SK-N-SH (cell line): Measurements from ENCODE around the gene HOXB8.

Experiments used
- EP300 ChIP-seq, 2 experiments: IDR thresholded peaks; 2 replicates each; pipeline versions ENCODE4 v1.4.0 to v1.6.1; 2012; ENCODE audit warnings: borderline replicate concordance in 1 of 2, low read depth in 1 of 2, low read length in 1 of 2
- JUND ChIP-seq: IDR thresholded peaks from 2 replicates; pipeline ENCODE4 v1.4.0; 2012
- POLR2AphosphoS5 ChIP-seq: IDR thresholded peaks from 2 replicates; pipeline ENCODE4 v1.6.1; 2012; ENCODE audit warnings: low read depth, low read length
- SIN3A ChIP-seq: IDR thresholded peaks from 2 replicates; pipeline ENCODE4 v1.6.1; 2012; ENCODE audit warnings: low read depth, mild to moderate bottlenecking, low read length, moderate library complexity, borderline replicate concordance
- SMC3 ChIP-seq: IDR thresholded peaks from 2 replicates; pipeline ENCODE4 v1.6.1; 2012; ENCODE audit warnings: low read depth, low read length, improper control_type of control experiment
- TAF1 ChIP-seq: IDR thresholded peaks from 2 replicates; pipeline ENCODE4 v1.6.1; 2012; ENCODE audit warnings: low read depth, mild to moderate bottlenecking, low read length, moderate library complexity, borderline replicate concordance
- TCF12 ChIP-seq: IDR thresholded peaks from 2 replicates; pipeline ENCODE4 v1.4.0; 2012
- TF ChIP-seq, protein P1 (sequence below): IDR thresholded peaks from 2 replicates; pipeline ENCODE4 v1.4.0; 2012; ENCODE audit warnings: low read depth, borderline replicate concordance
- TF ChIP-seq, protein P2 (sequence below): fragments of 200-600 bp; sonication (generic); IDR thresholded peaks from 2 replicates; pipeline ENCODE4 v1.6.1; 2017; ENCODE audit warnings: antibody characterized with exemption, mild to moderate bottlenecking, moderate library complexity
- TF ChIP-seq, protein P3 (sequence below): IDR thresholded peaks from 2 replicates; pipeline ENCODE4 v1.4.0; 2012; ENCODE audit warnings: low read depth

DNA sequence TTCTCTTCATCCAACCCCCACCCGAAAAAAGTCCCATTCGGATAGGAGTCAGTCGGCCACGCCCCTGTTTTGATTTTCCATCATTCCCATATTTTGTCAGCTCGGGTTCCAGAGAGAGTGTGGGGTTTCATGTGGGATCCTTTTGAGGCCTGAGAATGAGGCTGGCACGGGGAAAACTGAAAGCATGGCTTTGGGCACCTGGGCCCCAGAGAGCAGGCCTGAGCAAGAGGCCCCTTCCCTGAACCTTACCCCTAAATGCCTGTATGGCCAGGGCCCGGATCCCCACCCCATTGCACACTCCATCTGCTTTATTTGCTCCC lies 32.4 kb downstream of the HOXB8 start:
- TF ChIP-seq, protein P1, sequence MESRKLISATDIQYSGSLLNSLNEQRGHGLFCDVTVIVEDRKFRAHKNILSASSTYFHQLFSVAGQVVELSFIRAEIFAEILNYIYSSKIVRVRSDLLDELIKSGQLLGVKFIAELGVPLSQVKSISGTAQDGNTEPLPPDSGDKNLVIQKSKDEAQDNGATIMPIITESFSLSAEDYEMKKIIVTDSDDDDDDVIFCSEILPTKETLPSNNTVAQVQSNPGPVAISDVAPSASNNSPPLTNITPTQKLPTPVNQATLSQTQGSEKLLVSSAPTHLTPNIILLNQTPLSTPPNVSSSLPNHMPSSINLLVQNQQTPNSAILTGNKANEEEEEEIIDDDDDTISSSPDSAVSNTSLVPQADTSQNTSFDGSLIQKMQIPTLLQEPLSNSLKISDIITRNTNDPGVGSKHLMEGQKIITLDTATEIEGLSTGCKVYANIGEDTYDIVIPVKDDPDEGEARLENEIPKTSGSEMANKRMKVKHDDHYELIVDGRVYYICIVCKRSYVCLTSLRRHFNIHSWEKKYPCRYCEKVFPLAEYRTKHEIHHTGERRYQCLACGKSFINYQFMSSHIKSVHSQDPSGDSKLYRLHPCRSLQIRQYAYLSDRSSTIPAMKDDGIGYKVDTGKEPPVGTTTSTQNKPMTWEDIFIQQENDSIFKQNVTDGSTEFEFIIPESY, result no peak
- TF ChIP-seq, protein P2, sequence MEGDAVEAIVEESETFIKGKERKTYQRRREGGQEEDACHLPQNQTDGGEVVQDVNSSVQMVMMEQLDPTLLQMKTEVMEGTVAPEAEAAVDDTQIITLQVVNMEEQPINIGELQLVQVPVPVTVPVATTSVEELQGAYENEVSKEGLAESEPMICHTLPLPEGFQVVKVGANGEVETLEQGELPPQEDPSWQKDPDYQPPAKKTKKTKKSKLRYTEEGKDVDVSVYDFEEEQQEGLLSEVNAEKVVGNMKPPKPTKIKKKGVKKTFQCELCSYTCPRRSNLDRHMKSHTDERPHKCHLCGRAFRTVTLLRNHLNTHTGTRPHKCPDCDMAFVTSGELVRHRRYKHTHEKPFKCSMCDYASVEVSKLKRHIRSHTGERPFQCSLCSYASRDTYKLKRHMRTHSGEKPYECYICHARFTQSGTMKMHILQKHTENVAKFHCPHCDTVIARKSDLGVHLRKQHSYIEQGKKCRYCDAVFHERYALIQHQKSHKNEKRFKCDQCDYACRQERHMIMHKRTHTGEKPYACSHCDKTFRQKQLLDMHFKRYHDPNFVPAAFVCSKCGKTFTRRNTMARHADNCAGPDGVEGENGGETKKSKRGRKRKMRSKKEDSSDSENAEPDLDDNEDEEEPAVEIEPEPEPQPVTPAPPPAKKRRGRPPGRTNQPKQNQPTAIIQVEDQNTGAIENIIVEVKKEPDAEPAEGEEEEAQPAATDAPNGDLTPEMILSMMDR, result no peak
- TF ChIP-seq, protein P3, sequence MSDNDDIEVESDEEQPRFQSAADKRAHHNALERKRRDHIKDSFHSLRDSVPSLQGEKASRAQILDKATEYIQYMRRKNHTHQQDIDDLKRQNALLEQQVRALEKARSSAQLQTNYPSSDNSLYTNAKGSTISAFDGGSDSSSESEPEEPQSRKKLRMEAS, result no peak
- TF ChIP-seq POLR2AphosphoS5 (no peak), SIN3A (no peak), SMC3 (no peak), EP300 (IDR thresholded peaks at IDR 0.05; ENCODE audit: borderline replicate concordance in 1 of 2, low read depth in 1 of 2, low read length in 1 of 2) (no peak), TAF1 (no peak), TCF12 (no peak), JUND (no peak)
